SU-DHL-6 (cell line): ENCODE measurements around the gene C10orf95.

ENCODE experiments used
- H2AFZ ChIP-seq: fragments of 200-600 bp; sonication (generic); 2 replicates; pipeline ENCODE4 v1.6.1; 2014; ENCODE audit warnings: low read depth, mild to moderate bottlenecking, moderate library complexity, mixed read lengths, antibody characterized with exemption, low read length; ENCODE audit not compliant: severe bottlenecking
- H3F3A ChIP-seq: fragments of 200-600 bp; shearing (Covaris generic); 2 replicates; pipeline ENCODE4 v1.6.0; 2016; ENCODE audit warnings: antibody characterized with exemption, mild to moderate bottlenecking; ENCODE audit not compliant: insufficient read depth
- H3K27ac ChIP-seq: fragments of 200-600 bp; sonication (generic); 2 replicates; pipeline ENCODE4 v1.5.1; 2016; ENCODE audit warnings: low read depth, mild to moderate bottlenecking, low read length, moderate library complexity, mixed read lengths
- H3K27me3 ChIP-seq: fragments of 200-600 bp; sonication (generic), shearing (Covaris generic); 2 replicates; pipeline ENCODE4 v1.6.0; 2014; ENCODE audit warnings: mild to moderate bottlenecking, low read length
- H3K36me3 ChIP-seq: fragments of 200-600 bp; sonication (generic); 2 replicates; pipeline ENCODE4 v1.6.1; 2014; ENCODE audit warnings: mild to moderate bottlenecking, low read length, mixed read lengths
- H3K4me2 ChIP-seq: fragments of 300-600, 200-600 bp; shearing (Covaris generic), sonication (generic); 2 replicates; pipeline ENCODE4 v1.6.0; 2014; ENCODE audit warnings: low read length, low read depth, mild to moderate bottlenecking; ENCODE audit not compliant: poor library complexity, severe bottlenecking
- H3K4me3 ChIP-seq: fragments of 200-600 bp; sonication (generic); 2 replicates; pipeline ENCODE4 v1.5.1; 2014; ENCODE audit warnings: antibody characterized with exemption, low read length, mild to moderate bottlenecking, mixed read lengths; ENCODE audit not compliant: insufficient read depth, poor library complexity, severe bottlenecking
- H3K79me2 ChIP-seq: fragments of 200-600 bp; sonication (generic); 2 replicates; pipeline ENCODE4 v1.6.1; 2014; ENCODE audit warnings: mild to moderate bottlenecking, low read length, moderate library complexity; ENCODE audit not compliant: insufficient read depth
- H3K9ac ChIP-seq: fragments of 200-600 bp; sonication (generic); 2 replicates; pipeline ENCODE4 v1.7.0; 2014; ENCODE audit warnings: mild to moderate bottlenecking, low read length
- H3K9me2 ChIP-seq: fragments of 200-600 bp; sonication (generic); replicated peaks from 2 replicates; pipeline ENCODE4 v1.6.1; 2014; ENCODE audit warnings: low read length; ENCODE audit not compliant: insufficient read depth
- H3K9me3 ChIP-seq: fragments of 200-600 bp; sonication (generic); 2 replicates; pipeline ENCODE4 v1.6.1; 2014; ENCODE audit warnings: low read length, mixed read lengths; ENCODE audit not compliant: insufficient read depth
- H4K20me1 ChIP-seq: fragments of 200-600 bp; sonication (generic); 2 replicates; pipeline ENCODE4 v1.6.1; 2014; ENCODE audit warnings: low read depth, mild to moderate bottlenecking, antibody characterized with exemption, low read length, moderate library complexity, mixed read lengths
- EZH2phosphoT487 ChIP-seq: fragments of 200-600 bp; sonication (generic), shearing (Covaris generic); conservative IDR thresholded peaks from 2 replicates; pipeline ENCODE4 v1.6.1; 2018; ENCODE audit warnings: mild to moderate bottlenecking, antibody characterized with exemption, low read length, moderate library complexity, mixed read lengths
- TF ChIP-seq, protein P1 (sequence below): fragments of 200-600 bp; sonication (generic); IDR thresholded peaks from one replicate; pipeline ENCODE4 v1.5.1; 2017; ENCODE audit warnings: antibody characterized with exemption, mild to moderate bottlenecking, low read length, moderate library complexity; ENCODE audit not compliant: insufficient read depth, poor library complexity, severe bottlenecking

C10orf95 gene

GRCh38 chr10:102460836-102461186 lies 9.5 kb upstream of the C10orf95 start:
- Histone ChIP-seq H3K9ac (peak overlapping the region; percentile 68), H3K27ac (peak overlapping the region; percentile 8), H3K9me3 (no peaks in the 10 kb centered on the region)

DNA sequence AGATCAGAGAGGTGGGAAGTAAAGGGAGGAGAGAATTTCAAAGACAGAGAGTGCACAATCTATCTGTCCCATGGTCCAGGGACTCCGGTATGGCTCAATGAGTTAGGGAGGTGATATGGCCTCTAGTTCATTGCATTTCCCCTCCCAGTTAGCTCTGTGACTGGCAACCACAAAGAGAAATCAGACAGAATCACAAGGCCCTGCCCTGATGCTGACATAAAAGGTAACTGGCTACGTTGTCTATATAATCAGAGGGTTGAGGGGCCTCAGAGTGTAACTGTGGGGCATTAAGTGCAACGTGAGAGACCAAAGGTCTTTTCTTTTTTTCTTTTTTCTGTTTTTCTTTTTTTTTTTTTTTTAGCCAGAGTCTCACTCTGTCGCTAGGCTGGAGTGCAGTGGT lies 7.3 kb upstream of the C10orf95 start:
- Histone ChIP-seq H3K9me2 (no peaks in the 10 kb centered on the region), H3K4me3 (no peak overlapping the region), H3K79me2 (peaks cover 18% of the 10 kb centered on the region), H3F3A (peaks cover 7% of the 10 kb centered on the region), H4K20me1 (no peaks in the 10 kb centered on the region), H3K4me2 (no peak overlapping the region), H3K9me3 (no peaks in the 10 kb centered on the region), H3K27ac (no peak overlapping the region), H2AFZ (no peak overlapping the region), H3K9ac (no peak overlapping the region), H3K27me3 (no peaks in the 10 kb centered on the region), H3K36me3 (no peaks in the 10 kb centered on the region; the same call in 1 of the 2 replicates)
- TF ChIP-seq EZH2phosphoT487 = no peak
- TF ChIP-seq, protein P1, sequence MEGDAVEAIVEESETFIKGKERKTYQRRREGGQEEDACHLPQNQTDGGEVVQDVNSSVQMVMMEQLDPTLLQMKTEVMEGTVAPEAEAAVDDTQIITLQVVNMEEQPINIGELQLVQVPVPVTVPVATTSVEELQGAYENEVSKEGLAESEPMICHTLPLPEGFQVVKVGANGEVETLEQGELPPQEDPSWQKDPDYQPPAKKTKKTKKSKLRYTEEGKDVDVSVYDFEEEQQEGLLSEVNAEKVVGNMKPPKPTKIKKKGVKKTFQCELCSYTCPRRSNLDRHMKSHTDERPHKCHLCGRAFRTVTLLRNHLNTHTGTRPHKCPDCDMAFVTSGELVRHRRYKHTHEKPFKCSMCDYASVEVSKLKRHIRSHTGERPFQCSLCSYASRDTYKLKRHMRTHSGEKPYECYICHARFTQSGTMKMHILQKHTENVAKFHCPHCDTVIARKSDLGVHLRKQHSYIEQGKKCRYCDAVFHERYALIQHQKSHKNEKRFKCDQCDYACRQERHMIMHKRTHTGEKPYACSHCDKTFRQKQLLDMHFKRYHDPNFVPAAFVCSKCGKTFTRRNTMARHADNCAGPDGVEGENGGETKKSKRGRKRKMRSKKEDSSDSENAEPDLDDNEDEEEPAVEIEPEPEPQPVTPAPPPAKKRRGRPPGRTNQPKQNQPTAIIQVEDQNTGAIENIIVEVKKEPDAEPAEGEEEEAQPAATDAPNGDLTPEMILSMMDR = no peak

More at GRCh38 chr10:102460836-102461186, 9.5 kb upstream of the C10orf95 start:
- no peaks in the 10 kb centered on the region for H4K20me1 ChIP-seq
- TF ChIP-seq, protein P1 = no peak
- TF ChIP-seq EZH2phosphoT487 = no peak
- peaks cover 7% of the 10 kb centered on the region for H3F3A ChIP-seq
- no peaks in the 10 kb centered on the region for H3K9me2 ChIP-seq
- peaks cover 20% of the 10 kb centered on the region for H3K79me2 ChIP-seq
- H3K4me2 ChIP-seq = peak overlapping the region; percentile 68
- no peaks in the 10 kb centered on the region; the same call in 1 of the 2 replicates for H3K36me3 ChIP-seq
- peak overlapping the region; percentile 86 for H2AFZ ChIP-seq
- H3K27me3 ChIP-seq = no peaks in the 10 kb centered on the region
- peak overlapping the region; percentile 70 for H3K4me3 ChIP-seq

DNA sequence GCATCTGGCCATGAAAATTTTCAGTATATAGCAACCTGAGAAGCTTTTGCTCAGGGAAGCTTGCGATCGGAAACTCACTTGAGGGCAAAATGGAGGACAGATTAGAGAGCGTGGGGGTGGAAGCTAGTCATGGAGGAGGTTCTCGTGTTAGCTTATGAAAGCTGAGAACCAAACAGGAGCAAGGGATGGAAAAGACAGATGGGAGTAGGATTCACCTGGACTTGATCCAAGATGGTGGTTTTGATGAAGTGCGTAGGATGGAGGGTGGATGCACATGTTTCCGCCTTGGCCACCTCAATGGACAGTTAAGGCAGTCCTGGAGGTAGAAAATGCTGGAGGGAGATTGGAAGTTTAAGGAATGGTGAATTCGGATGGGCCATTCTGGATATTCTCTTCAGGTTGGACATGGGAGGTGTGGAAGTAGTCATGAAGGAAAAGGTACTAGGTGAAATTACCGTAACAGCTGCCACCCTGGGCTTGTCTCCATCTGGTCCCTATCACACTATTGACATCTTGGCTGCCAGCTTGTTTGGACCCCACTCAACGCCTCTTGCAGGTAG lies 6.3 kb upstream of the C10orf95 start:
- H3K79me2 ChIP-seq = peaks cover 19% of the 10 kb centered on the region
- no peak overlapping the region for H3K4me3 ChIP-seq
- TF ChIP-seq, protein P1 = no peak
- TF ChIP-seq EZH2phosphoT487 = no peak
- no peak overlapping the region for H3K27ac ChIP-seq
- no peaks in the 10 kb centered on the region for H3K9me2 ChIP-seq
- no peaks in the 10 kb centered on the region; the same call in 1 of the 2 replicates for H3K36me3 ChIP-seq
- peaks cover 12% of the 10 kb centered on the region for H3F3A ChIP-seq
- no peaks in the 10 kb centered on the region for H3K9me3 ChIP-seq
- H3K9ac ChIP-seq = no peak overlapping the region
- no peaks in the 10 kb centered on the region for H4K20me1 ChIP-seq
- no peak overlapping the region for H2AFZ ChIP-seq
- no peaks in the 10 kb centered on the region for H3K27me3 ChIP-seq
- no peak overlapping the region for H3K4me2 ChIP-seq
